GM21619 (cell line): ENCODE data around the gene LMTK3.

Experiments
- ATAC-seq: cut with Tn5 transposase; IDR thresholded peaks from one replicate; pipeline ENCODE4 v1.9.1; 2021; ENCODE audit not compliant: unreplicated experiment

The LMTK3 gene

GRCh38 chr19:48511800-48512503 is at the start of gene LMTK3:
LMTK3 (minus strand) TSS chr19:48511835; CDS start chr19:48511576, 259 bp downstream.
- no peak for ATAC-seq

- no peak for ATAC-seq
Measured at GRCh38 chr19:48561412-48561811, 49.8 kb upstream of the LMTK3 start.

GRCh38 chr19:48560095-48560530 is 48.5 kb upstream of the LMTK3 start:
- no peak for ATAC-seq

GRCh38 chr19:48558018-48558684 is 46.5 kb upstream of the LMTK3 start:
- ATAC-seq = no peak

GRCh38 chr19:48556825-48557224 is 45.2 kb upstream of the LMTK3 start:
- no peak for ATAC-seq

GRCh38 chr19:48556163-48556562 is 44.5 kb upstream of the LMTK3 start:
- no peak for ATAC-seq

GRCh38 chr19:48554385-48555091 is 42.9 kb upstream of the LMTK3 start:
- ATAC-seq = no peak

GRCh38 chr19:48553676-48554384 is 42.2 kb upstream of the LMTK3 start:
- ATAC-seq = no peak

- ATAC-seq = no peak
Measured at GRCh38 chr19:48552406-48553322, 41.0 kb upstream of the LMTK3 start.

- ATAC-seq = no peak
Measured at GRCh38 chr19:48551437-48552302, 40.0 kb upstream of the LMTK3 start, which contains the start of gene SULT2B1. SULT2B1 (plus strand) TSS chr19:48552172; CDS start chr19:48552253, 81 bp downstream.

- ATAC-seq = no peak
Measured at GRCh38 chr19:48549380-48549779, 37.7 kb upstream of the LMTK3 start.

- no peak for ATAC-seq
Measured at GRCh38 chr19:48548253-48548911, 36.7 kb upstream of the LMTK3 start.

- no peak for ATAC-seq
Measured at GRCh38 chr19:48547722-48548121, 36.1 kb upstream of the LMTK3 start.

GRCh38 chr19:48544856-48545750 is 33.5 kb upstream of the LMTK3 start:
- ATAC-seq = no peak

GRCh38 chr19:48543121-48543710 is 31.6 kb upstream of the LMTK3 start:
- no peak for ATAC-seq

GRCh38 chr19:48541813-48542212 is 30.2 kb upstream of the LMTK3 start:
- no peak for ATAC-seq

GRCh38 chr19:48540110-48540509 is 28.5 kb upstream of the LMTK3 start:
- ATAC-seq = no peak
